ENCODE results near the gene SUPT4H1. TPM values are rescaled to one million over a fixed set of nuclear protein-coding genes. Genes with fewer than 3 reads are reported as not detected.

Gene SUPT4H1
- total and polyA plus RNA-seq, 9 of the 15 experiments (the other 6 are each of a cell fraction or from before 2014, with no cell fraction given) = 62.1 to 320 (median 117) TPM

DNA sequence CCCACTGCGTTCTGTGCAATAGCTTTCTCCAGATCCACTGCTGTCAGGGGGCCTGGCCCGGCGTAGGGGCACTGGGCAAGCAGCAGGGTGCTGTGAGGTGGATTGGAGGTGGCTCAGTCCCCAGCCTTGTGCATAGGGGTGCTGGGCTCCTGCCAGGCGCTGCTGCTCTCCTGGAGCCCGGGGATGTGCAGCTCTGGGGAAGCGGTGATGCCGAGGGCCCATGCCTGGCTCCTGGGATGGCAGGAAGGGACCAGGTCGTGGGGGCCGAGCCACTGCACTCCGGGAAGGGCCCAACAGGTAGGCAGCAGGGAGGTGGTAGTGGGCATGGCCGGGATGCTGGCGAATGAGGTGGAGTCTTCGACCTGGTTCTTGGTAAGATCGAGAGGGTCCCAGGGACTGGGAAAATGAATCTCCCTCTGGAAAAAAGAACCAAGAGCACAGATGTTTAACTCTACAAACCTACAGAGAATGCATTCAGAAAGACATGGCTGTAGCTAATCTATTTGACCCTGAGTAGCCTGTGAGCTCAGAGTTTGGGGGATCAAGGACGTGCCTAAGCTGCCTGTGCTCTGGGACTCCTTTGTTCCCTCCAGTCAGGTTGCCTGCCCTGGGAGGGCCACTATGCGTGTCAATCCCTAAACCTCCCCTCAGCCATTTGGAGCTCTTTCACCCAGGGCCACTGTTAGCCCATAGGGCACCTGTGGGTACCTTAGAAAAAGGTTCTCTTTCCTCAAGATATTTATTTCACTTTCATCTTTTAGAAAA is 6.6 kb upstream of the SUPT4H1 start (continued):
- TF ChIP-seq ZSCAN32 (CRISPR knock-in tag; IDR thresholded peaks at IDR 0.05) (no peak), KDM5B (IDR thresholded peaks at IDR 0.05; ENCODE audit: insufficient replicate concordance, low read depth, low read length) (no peak), STAT5A (IDR thresholded peaks at IDR 0.05; ENCODE audit: borderline replicate concordance, low read length) (no peak)
- TF ChIP-seq, protein P1, sequence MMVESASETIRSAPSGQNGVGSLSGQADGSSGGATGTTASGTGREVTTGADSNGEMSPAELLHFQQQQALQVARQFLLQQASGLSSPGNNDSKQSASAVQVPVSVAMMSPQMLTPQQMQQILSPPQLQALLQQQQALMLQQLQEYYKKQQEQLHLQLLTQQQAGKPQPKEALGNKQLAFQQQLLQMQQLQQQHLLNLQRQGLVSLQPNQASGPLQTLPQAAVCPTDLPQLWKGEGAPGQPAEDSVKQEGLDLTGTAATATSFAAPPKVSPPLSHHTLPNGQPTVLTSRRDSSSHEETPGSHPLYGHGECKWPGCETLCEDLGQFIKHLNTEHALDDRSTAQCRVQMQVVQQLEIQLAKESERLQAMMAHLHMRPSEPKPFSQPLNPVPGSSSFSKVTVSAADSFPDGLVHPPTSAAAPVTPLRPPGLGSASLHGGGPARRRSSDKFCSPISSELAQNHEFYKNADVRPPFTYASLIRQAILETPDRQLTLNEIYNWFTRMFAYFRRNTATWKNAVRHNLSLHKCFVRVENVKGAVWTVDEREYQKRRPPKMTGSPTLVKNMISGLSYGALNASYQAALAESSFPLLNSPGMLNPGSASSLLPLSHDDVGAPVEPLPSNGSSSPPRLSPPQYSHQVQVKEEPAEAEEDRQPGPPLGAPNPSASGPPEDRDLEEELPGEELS (CRISPR knock-in tag; IDR thresholded peaks at IDR 0.05; ENCODE audit: borderline replicate concordance) = no peak
- TF ChIP-seq, protein P2, sequence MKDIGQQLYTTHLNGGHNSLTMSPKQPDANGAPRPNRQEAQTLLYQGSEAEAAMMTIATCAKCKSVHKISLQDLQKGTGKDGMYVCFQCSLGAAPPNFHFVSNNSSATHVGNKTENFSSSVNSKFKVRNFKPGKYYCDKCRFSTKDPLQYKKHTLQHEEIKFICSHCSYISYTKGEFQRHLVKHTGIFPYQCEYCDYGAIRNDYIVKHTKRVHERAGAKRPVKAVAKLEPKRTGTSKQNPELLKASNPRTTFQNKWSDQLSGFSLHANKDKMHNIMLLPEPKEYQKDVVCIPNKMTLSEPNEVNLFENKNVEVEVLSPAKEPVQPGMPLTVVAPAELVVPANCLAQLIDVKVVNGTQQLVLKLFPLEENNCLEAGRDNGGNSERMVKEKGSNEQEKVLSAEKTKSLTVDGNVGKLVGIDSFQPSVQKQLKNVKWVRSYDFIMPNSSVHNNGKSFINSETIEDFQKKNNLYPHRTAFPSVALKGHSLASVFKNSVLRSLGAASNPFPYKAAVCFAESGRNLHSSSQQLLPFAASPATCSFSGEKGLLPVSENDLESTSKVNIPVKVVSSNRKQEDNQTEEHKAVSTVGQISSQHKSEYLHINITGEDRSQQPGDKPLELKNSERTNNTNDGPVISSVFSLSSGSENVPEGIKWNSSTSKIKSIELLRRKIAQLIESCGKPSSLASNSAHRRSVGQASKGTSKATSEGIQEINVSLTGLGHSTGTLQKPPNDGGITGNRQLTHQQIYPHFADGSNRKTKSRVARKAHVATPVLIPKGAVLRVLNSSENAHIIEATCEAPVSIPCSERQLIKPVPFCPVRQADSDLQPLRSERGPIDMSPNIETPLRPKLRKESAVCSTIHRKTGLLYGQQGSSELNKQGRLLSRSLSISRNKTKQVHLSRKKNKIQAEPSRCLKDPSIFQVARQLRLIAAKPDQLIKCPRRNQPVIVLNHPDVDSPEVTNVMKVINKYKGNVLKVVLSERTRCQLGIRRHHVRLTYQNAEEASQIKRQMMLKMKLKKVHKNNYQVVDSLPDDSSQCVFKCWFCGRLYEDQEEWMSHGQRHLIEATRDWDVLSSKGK (CRISPR knock-in tag; IDR thresholded peaks at IDR 0.05) = no peak
- TF ChIP-seq, protein P3, sequence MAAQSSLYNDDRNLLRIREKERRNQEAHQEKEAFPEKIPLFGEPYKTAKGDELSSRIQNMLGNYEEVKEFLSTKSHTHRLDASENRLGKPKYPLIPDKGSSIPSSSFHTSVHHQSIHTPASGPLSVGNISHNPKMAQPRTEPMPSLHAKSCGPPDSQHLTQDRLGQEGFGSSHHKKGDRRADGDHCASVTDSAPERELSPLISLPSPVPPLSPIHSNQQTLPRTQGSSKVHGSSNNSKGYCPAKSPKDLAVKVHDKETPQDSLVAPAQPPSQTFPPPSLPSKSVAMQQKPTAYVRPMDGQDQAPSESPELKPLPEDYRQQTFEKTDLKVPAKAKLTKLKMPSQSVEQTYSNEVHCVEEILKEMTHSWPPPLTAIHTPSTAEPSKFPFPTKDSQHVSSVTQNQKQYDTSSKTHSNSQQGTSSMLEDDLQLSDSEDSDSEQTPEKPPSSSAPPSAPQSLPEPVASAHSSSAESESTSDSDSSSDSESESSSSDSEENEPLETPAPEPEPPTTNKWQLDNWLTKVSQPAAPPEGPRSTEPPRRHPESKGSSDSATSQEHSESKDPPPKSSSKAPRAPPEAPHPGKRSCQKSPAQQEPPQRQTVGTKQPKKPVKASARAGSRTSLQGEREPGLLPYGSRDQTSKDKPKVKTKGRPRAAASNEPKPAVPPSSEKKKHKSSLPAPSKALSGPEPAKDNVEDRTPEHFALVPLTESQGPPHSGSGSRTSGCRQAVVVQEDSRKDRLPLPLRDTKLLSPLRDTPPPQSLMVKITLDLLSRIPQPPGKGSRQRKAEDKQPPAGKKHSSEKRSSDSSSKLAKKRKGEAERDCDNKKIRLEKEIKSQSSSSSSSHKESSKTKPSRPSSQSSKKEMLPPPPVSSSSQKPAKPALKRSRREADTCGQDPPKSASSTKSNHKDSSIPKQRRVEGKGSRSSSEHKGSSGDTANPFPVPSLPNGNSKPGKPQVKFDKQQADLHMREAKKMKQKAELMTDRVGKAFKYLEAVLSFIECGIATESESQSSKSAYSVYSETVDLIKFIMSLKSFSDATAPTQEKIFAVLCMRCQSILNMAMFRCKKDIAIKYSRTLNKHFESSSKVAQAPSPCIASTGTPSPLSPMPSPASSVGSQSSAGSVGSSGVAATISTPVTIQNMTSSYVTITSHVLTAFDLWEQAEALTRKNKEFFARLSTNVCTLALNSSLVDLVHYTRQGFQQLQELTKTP (IDR thresholded peaks at IDR 0.05; ENCODE audit: low read depth in 1 of 2, partially characterized antibody in 2 of 2) = no peak
